SK-N-SH treated with all-trans-retinoic acid at 6 μM for 48 hours (cell line): ENCODE data around the gene CPTP.

Experiments used
- RARB ChIP-seq: fragments of 250-450 bp; sonication (Bioruptor Pico); IDR thresholded peaks from 2 replicates; pipeline ENCODE4 v1.8.0; 2021; ENCODE audit warnings: mild to moderate bottlenecking, moderate library complexity
- SNAI2 ChIP-seq: fragments of 250-450 bp; sonication (Bioruptor Pico); IDR thresholded peaks from 2 replicates; pipeline ENCODE4 v1.5.0; 2020; ENCODE audit warnings: mild to moderate bottlenecking, moderate library complexity
- TF ChIP-seq, protein P1 (sequence below): fragments of 250-450 bp; sonication (Bioruptor Pico); IDR thresholded peaks from 2 replicates; pipeline ENCODE4 v1.5.1; 2021; ENCODE audit warnings: mild to moderate bottlenecking, moderate library complexity

DNA sequence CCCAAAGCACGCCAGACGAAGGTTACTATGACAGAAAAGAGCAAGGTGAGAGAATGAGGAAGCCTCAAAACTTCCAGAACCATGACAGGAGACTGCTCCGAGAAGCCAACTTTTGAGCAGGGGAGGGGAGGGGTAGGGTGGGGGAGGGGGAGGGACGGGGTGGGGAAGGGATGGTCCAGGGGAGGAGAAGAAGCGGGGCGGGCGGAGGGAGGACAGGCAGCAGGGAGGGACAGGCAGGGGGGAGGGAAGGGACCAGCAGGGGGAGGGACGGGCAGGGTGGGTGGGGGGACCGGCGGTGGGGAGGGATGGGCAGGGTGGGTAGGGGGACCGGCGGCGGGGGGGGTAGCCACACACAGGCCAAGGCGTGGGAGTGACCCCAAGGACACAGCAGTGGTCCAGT is 2.2 kb upstream of the CPTP start:
- TF ChIP-seq, protein P1, sequence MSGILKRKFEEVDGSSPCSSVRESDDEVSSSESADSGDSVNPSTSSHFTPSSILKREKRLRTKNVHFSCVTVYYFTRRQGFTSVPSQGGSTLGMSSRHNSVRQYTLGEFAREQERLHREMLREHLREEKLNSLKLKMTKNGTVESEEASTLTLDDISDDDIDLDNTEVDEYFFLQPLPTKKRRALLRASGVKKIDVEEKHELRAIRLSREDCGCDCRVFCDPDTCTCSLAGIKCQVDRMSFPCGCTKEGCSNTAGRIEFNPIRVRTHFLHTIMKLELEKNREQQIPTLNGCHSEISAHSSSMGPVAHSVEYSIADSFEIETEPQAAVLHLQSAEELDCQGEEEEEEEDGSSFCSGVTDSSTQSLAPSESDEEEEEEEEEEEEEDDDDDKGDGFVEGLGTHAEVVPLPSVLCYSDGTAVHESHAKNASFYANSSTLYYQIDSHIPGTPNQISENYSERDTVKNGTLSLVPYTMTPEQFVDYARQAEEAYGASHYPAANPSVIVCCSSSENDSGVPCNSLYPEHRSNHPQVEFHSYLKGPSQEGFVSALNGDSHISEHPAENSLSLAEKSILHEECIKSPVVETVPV, result no peak
- no peak for TF ChIP-seq SNAI2
- TF ChIP-seq RARB (CRISPR knock-in tag), result no peak
